NCI-H446 (cell line): ENCODE results near the gene ATP5MG.
"Not testable (repeated sequence)": the region's sequence is repeated elsewhere in the genome, so short reads cannot be mapped to it uniquely, and the experiment has no call there.

ENCODE experiments used
- DNase-seq, 2 experiments: peaks; one replicate each; lab custom pipeline; 2025; lab: John Stamatoyannopoulos, UW

Gene ATP5MG

GRCh38 chr11:118401151-118401879, at the start of gene ATP5MG:
ATP5MG (plus strand) TSS chr11:118401606; CDS start chr11:118401666, 60 bp downstream.
- DNase-seq = peak; percentile 95 to 96

GRCh38 chr11:118353084-118353710, 48.2 kb upstream of the ATP5MG start:
- peak in 1 of 2 experiments; percentile 21 for DNase-seq

GRCh38 chr11:118358071-118358470, 43.3 kb upstream of the ATP5MG start:
- no peak for DNase-seq

GRCh38 chr11:118359295-118359958, 42.0 kb upstream of the ATP5MG start, which contains the start of gene UBE4A:
UBE4A (plus strand) TSS chr11:118359600; CDS start chr11:118365081, 5,481 bp downstream.
- DNase-seq = peak; percentile 96 to 98

GRCh38 chr11:118364956-118365615, 36.3 kb upstream of the ATP5MG start:
- DNase-seq = no peak

GRCh38 chr11:118366287-118366686, 35.1 kb upstream of the ATP5MG start:
- no peak for DNase-seq

GRCh38 chr11:118370774-118371173, 30.6 kb upstream of the ATP5MG start:
- no peak for DNase-seq

GRCh38 chr11:118373263-118373662, 28.1 kb upstream of the ATP5MG start:
- DNase-seq = no peak

- no peak for DNase-seq
Measured at GRCh38 chr11:118373871-118374270, 27.5 kb upstream of the ATP5MG start.

GRCh38 chr11:118374729-118375128, 26.7 kb upstream of the ATP5MG start:
- DNase-seq = no peak

GRCh38 chr11:118375978-118376377, 25.4 kb upstream of the ATP5MG start:
- no peak for DNase-seq

GRCh38 chr11:118379497-118379896, 21.9 kb upstream of the ATP5MG start:
- no peak for DNase-seq

GRCh38 chr11:118380571-118380970, 20.8 kb upstream of the ATP5MG start:
- no peak for DNase-seq

- DNase-seq = no peak
Measured at GRCh38 chr11:118382954-118383353, 18.5 kb upstream of the ATP5MG start.

- no peak for DNase-seq
Measured at GRCh38 chr11:118383657-118384056, 17.7 kb upstream of the ATP5MG start.

- no peak for DNase-seq
Measured at GRCh38 chr11:118396097-118396501, 5.3 kb upstream of the ATP5MG start.

GRCh38 chr11:118397448-118397847, 4.0 kb upstream of the ATP5MG start:
- DNase-seq = no peak

GRCh38 chr11:118398791-118399559, 2.4 kb upstream of the ATP5MG start:
- no peak for DNase-seq

- no peak for DNase-seq
Measured at GRCh38 chr11:118401880-118402590, 629 bp downstream of the ATP5MG start.

- DNase-seq = not testable (repeated sequence)
Measured at GRCh38 chr11:118402594-118402993, 1.2 kb downstream of the ATP5MG start.

GRCh38 chr11:118406599-118407166, 5.3 kb downstream of the ATP5MG start:
- DNase-seq = no peak
